Measurements from ENCODE around the gene CAMK1D. TPM values are rescaled to one million over a fixed set of nuclear protein-coding genes. Genes with fewer than 3 reads are reported as not detected.

CAMK1D gene
- total and polyA plus RNA-seq, 2 of the 4 experiments (the other 2 are of a cell fraction), result 5.0 to 5.3 TPM

DNA sequence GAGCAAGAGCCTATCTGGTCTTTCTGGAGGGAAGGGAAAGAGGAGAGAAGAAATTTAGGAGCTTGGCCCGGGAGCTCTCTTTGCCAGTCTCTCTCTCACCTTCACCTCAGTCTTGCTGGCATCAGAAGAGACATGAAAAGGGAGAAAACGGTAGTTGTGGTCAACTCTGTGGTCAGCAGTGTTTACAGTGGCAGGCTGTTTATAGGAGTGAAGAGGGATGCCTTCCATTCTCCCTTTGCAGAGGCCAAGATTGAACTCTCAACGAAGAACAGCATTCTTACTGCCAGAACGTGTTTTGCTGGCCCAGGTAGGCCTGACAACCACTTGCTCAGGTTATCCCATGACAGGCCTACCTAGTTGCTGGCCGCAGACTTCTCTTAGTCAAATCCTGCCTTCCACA is 518.9 kb downstream of the CAMK1D start:
- Histone ChIP-seq H3K14ac (replicated peaks; ENCODE audit: low read depth, low read length) (no peak overlapping the region), H2AK9ac (replicated peaks; ENCODE audit: low read depth, low read length, poor library complexity) (no peak overlapping the region), H2BK20ac (ENCODE audit: low read depth, low read length) (no peak overlapping the region), H3K4me2 (ENCODE audit: low read depth, low read length) (no peak overlapping the region), H3K9ac (ENCODE audit: low read depth, low read length) (no peak overlapping the region), H2BK5ac (ENCODE audit: low read depth, low read length, poor library complexity, severe bottlenecking) (no peak overlapping the region), H2AK5ac (ENCODE audit: low read depth, low read length) (no peak overlapping the region), H4K91ac (ENCODE audit: insufficient read depth, low read depth, low read length) (no peak overlapping the region), H3K4me1 (ENCODE audit: control insufficient read depth, insufficient read depth, low read length) (no peaks in the 10 kb centered on the region), H3K9me3 (ENCODE audit: control insufficient read depth, insufficient read depth, low read length) (0 out of 2 replicates have a peak, but pooled peaks cover 2% of the 10 kb centered on the region), H3K23ac (ENCODE audit: low read depth, low read length) (no peak overlapping the region), H2AFZ (replicated peaks; ENCODE audit: low read length, poor library complexity) (no peak overlapping the region), H4K5ac (ENCODE audit: low read depth, low read length) (no peak overlapping the region), H3K27me3 (ENCODE audit: control insufficient read depth, insufficient read depth, low read length) (peaks cover 30% of the 10 kb centered on the region), H3K18ac (ENCODE audit: low read depth, low read length) (no peak overlapping the region), H3K27ac (ENCODE audit: insufficient read depth, low read length) (no peak overlapping the region), H3K9me1 (ENCODE audit: insufficient read depth, low read length) (no peaks in the 10 kb centered on the region), H3K4me3 (ENCODE audit: insufficient read depth, low read depth, low read length) (no peak overlapping the region), H3K56ac (ENCODE audit: extremely low read depth, insufficient read depth, low read length) (no peak overlapping the region), H2BK15ac (ENCODE audit: low read depth, low read length) (no peak overlapping the region), H4K8ac (ENCODE audit: low read depth in 2 of 2, low read length in 2 of 2) (no peak overlapping the region), H4K20me1 (ENCODE audit: insufficient read depth, low read length) (no peaks in the 10 kb centered on the region), H3K4ac (ENCODE audit: low read depth, low read length) (no peak overlapping the region), H2BK120ac (ENCODE audit: low read depth, low read length) (no peak overlapping the region), H3K36me3 (ENCODE audit: control insufficient read depth, insufficient read depth, low read length) (no peaks in the 10 kb centered on the region), H3K79me1 (ENCODE audit: low read depth in 1 of 2, low read length in 2 of 2) (no peaks in the 10 kb centered on the region)
- intact Hi-C loops (cut with micrococcal nuclease), result no loop called here
- DNase-seq (no peak), ATAC-seq (ENCODE audit: low read depth) (peak; percentile 35; the same call in 1 of the 2 replicates)
- ChIA-PET POLR2A (ENCODE audit: unreplicated experiment) (no interaction called here), CTCF (no interaction called here)
- dilution Hi-C loops (cut with HindIII; ENCODE audit: low sequenced_read_pairs, unreplicated experiment), result no loop called here
- in situ Hi-C loops (cut with MboI; ENCODE audit: low sequenced_read_pairs), result no loop called here
- no CpG with 5 or more reads among the region's 5 CpGs for WGBS, 2 experiments (ENCODE audit: extremely low coverage in 2 of 2, insufficient read length in 1 of 2)
- no TSS peak for BruUV-seq (replicated peaks)
- TF ChIP-seq RCOR1 (IDR thresholded peaks at IDR 0.05; ENCODE audit: insufficient replicate concordance, low read length) (no peak), RFX5 (IDR thresholded peaks at IDR 0.05; ENCODE audit: low read depth, low read length) (no peak), SMC3 (IDR thresholded peaks at IDR 0.05; ENCODE audit: low read depth, low read length) (no peak), MAFK (IDR thresholded peaks at IDR 0.05; ENCODE audit: low read depth, low read length) (no peak), MAZ (IDR thresholded peaks at IDR 0.05; ENCODE audit: borderline replicate concordance, low read depth, low read length) (no peak), POLR2A (IDR thresholded peaks at IDR 0.05; ENCODE audit: low read depth, low read length) (no peak), CHD1 (IDR thresholded peaks at IDR 0.05; ENCODE audit: low read depth, low read length) (no peak), FOS (IDR thresholded peaks at IDR 0.05; ENCODE audit: low read depth, low read length) (no peak), NFE2L2 (IDR thresholded peaks at IDR 0.05; ENCODE audit: low read depth, low read length) (no peak), RAD21 (IDR thresholded peaks at IDR 0.05; ENCODE audit: low read length) (no peak), BHLHE40 (IDR thresholded peaks at IDR 0.05; ENCODE audit: low read depth, low read length) (no peak), CEBPB (IDR thresholded peaks at IDR 0.05; ENCODE audit: low read depth, low read length) (no peak), MXI1 (IDR thresholded peaks at IDR 0.05; ENCODE audit: borderline replicate concordance, low read depth, low read length) (no peak)
- TF ChIP-seq, protein P1, sequence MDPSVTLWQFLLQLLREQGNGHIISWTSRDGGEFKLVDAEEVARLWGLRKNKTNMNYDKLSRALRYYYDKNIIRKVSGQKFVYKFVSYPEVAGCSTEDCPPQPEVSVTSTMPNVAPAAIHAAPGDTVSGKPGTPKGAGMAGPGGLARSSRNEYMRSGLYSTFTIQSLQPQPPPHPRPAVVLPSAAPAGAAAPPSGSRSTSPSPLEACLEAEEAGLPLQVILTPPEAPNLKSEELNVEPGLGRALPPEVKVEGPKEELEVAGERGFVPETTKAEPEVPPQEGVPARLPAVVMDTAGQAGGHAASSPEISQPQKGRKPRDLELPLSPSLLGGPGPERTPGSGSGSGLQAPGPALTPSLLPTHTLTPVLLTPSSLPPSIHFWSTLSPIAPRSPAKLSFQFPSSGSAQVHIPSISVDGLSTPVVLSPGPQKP (IDR thresholded peaks at IDR 0.05; ENCODE audit: borderline replicate concordance, low read depth, low read length), result no peak
- TF ChIP-seq, protein P2, sequence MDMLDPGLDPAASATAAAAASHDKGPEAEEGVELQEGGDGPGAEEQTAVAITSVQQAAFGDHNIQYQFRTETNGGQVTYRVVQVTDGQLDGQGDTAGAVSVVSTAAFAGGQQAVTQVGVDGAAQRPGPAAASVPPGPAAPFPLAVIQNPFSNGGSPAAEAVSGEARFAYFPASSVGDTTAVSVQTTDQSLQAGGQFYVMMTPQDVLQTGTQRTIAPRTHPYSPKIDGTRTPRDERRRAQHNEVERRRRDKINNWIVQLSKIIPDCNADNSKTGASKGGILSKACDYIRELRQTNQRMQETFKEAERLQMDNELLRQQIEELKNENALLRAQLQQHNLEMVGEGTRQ (IDR thresholded peaks at IDR 0.05; ENCODE audit: low read depth, low read length), result no peak
- TF ChIP-seq, protein P3, sequence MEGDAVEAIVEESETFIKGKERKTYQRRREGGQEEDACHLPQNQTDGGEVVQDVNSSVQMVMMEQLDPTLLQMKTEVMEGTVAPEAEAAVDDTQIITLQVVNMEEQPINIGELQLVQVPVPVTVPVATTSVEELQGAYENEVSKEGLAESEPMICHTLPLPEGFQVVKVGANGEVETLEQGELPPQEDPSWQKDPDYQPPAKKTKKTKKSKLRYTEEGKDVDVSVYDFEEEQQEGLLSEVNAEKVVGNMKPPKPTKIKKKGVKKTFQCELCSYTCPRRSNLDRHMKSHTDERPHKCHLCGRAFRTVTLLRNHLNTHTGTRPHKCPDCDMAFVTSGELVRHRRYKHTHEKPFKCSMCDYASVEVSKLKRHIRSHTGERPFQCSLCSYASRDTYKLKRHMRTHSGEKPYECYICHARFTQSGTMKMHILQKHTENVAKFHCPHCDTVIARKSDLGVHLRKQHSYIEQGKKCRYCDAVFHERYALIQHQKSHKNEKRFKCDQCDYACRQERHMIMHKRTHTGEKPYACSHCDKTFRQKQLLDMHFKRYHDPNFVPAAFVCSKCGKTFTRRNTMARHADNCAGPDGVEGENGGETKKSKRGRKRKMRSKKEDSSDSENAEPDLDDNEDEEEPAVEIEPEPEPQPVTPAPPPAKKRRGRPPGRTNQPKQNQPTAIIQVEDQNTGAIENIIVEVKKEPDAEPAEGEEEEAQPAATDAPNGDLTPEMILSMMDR (conservative IDR thresholded peaks at IDR 0.05; ENCODE audit: low read depth, low read length), result no peak

All from IMR-90 (cell line).